Endothelial cell (in vitro differentiated cells): Measurements from ENCODE around the gene AQP12A. TPM values are rescaled to one million over a fixed set of nuclear protein-coding genes. Genes with fewer than 3 reads are reported as not detected.

Experiments used
- DNase-seq: peaks from one replicate; pipeline ENCODE4 v3.0.0; 2021; ENCODE audit warnings: low spot score
- H3K27ac Mint-ChIP-seq: one replicate; pipeline ENCODE4 v1.8.0; 2021; ENCODE audit warnings: mixed read lengths, inconsistent platforms; ENCODE audit not compliant: unreplicated experiment
- H3K27me3 Mint-ChIP-seq: one replicate; pipeline ENCODE4 v1.8.0; 2021; ENCODE audit warnings: mild to moderate bottlenecking, moderate library complexity, mixed read lengths, inconsistent platforms; ENCODE audit not compliant: unreplicated experiment
- H3K36me3 Mint-ChIP-seq: one replicate; pipeline ENCODE4 v1.8.0; 2021; ENCODE audit warnings: mild to moderate bottlenecking, low read depth, mixed read lengths, inconsistent platforms; ENCODE audit not compliant: unreplicated experiment
- H3K4me1 Mint-ChIP-seq: one replicate; pipeline ENCODE4 v1.8.0; 2021; ENCODE audit warnings: mild to moderate bottlenecking, mixed read lengths, inconsistent platforms; ENCODE audit not compliant: unreplicated experiment
- H3K4me3 Mint-ChIP-seq: one replicate; pipeline ENCODE4 v1.8.0; 2021; ENCODE audit warnings: mild to moderate bottlenecking, mixed read lengths, inconsistent platforms; ENCODE audit not compliant: unreplicated experiment
- H3K9me3 Mint-ChIP-seq: one replicate; pipeline ENCODE4 v1.8.0; 2021; ENCODE audit warnings: mixed read lengths, inconsistent platforms; ENCODE audit not compliant: unreplicated experiment
- CTCF ChIP-seq: fragments of 200-600 bp; sonication (generic); IDR thresholded peaks from one replicate; pipeline ENCODE4 v1.5.0; 2021; ENCODE audit warnings: antibody characterized with exemption; ENCODE audit not compliant: unreplicated experiment
- total RNA-seq: library from RNA; stranded (reverse); fragmentation: NEBNext Ultra II Directional; extraction: Animal tissue kit (Norgen Biotek cat#: 25700); gene quantifications from one replicate; pipeline ENCODE4 v1.2.1, GENCODE V29; 2021; ENCODE audit not compliant: unreplicated experiment

The AQP12A gene
- total RNA-seq, 1 donor from 2014 or later = not detected

GRCh38 chr2:240736281-240737250 lies 44.9 kb downstream of the AQP12A start:
- H3K9me3 Mint-ChIP-seq = no peaks in the 10 kb centered on the region
- peaks cover 9% of the 10 kb centered on the region for H3K27me3 Mint-ChIP-seq
- no peak for TF ChIP-seq CTCF
- H3K4me1 Mint-ChIP-seq = no peaks in the 10 kb centered on the region
- DNase-seq = no peak
- H3K36me3 Mint-ChIP-seq = peaks cover 11% of the 10 kb centered on the region
- no peak overlapping the region for H3K4me3 Mint-ChIP-seq
- H3K27ac Mint-ChIP-seq = no peak overlapping the region

GRCh38 chr2:240737512-240737911 lies 45.8 kb downstream of the AQP12A start:
- no peak overlapping the region for H3K4me3 Mint-ChIP-seq
- H3K27ac Mint-ChIP-seq = no peak overlapping the region
- H3K36me3 Mint-ChIP-seq = peaks cover 14% of the 10 kb centered on the region
- H3K27me3 Mint-ChIP-seq = peaks cover 14% of the 10 kb centered on the region
- no peaks in the 10 kb centered on the region for H3K9me3 Mint-ChIP-seq
- no peaks in the 10 kb centered on the region for H3K4me1 Mint-ChIP-seq
- DNase-seq = no peak
- TF ChIP-seq CTCF = no peak

- no peak for DNase-seq
- Mint-ChIP-seq H3K4me3 (no peak overlapping the region), H3K27ac (no peak overlapping the region), H3K36me3 (peaks cover 14% of the 10 kb centered on the region), H3K4me1 (no peaks in the 10 kb centered on the region), H3K27me3 (peaks cover 15% of the 10 kb centered on the region), H3K9me3 (no peaks in the 10 kb centered on the region)
- TF ChIP-seq CTCF = no peak
These were observed 46.3 kb downstream of the AQP12A start for GRCh38 chr2:240737958-240738357.

- Mint-ChIP-seq H3K4me1 (no peaks in the 10 kb centered on the region), H3K27ac (no peak overlapping the region)
These were observed 48.1 kb downstream of the AQP12A start for GRCh38 chr2:240739797-240740196.

More at GRCh38 chr2:240739797-240740196, 48.1 kb downstream of the AQP12A start:
- H3K27me3 Mint-ChIP-seq = peaks cover 6% of the 10 kb centered on the region
- H3K9me3 Mint-ChIP-seq = no peaks in the 10 kb centered on the region
- H3K4me3 Mint-ChIP-seq = no peak overlapping the region
- H3K36me3 Mint-ChIP-seq = peaks cover 14% of the 10 kb centered on the region
- no peak for TF ChIP-seq CTCF
- DNase-seq = no peak
